ENCODE results near the gene CDKN2B-AS1. TPM values are rescaled to one million over a fixed set of nuclear protein-coding genes. Genes with fewer than 3 reads are reported as not detected.
A peak's percentile ranks its signal among the peaks of the same experiment; 100 is the strongest.

Gene CDKN2B-AS1
- total and polyA plus RNA-seq, 2 of the 13 experiments (the other 11 are each of a cell fraction or from before 2014, with no cell fraction given), result 0.64 to 2.3 TPM

DNA sequence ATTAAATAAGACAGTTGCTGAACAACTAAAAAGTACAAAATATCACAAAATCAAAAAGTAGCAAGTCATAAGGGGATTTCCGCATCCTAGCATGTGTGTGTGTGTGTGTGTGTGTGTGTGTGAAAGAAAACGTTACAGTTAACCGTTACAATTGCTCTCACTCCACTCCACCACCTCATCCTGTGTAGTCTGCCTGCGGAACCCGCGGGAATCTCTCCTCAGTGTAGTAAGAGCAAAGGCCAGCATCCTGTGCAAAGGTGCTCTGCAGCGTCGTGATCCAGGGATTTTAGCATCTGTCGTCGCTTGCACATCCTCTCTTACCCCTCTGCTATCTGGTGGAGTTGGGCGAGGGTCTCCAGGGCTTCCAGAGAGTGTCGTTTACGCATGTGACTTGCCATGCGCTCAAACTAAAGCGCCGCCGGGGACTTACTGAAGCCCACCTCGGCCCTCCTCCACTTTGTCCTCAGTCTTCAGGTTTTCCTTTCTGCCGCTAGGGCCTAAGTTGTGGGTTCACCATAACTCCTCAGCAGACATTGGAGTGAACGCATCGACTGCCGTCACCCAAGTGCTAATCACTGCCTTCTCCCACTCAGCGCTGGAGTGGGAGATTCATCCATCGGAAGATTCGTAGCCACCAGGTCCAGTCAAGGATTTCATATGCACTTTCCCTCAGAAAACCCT lies 10.6 kb downstream of the CDKN2B-AS1 start:
- H3K4me1 ChIP-seq (ENCODE audit: insufficient read depth, low read length), result peaks cover 12% of the 10 kb centered on the region
- BruUV-seq (replicated peaks), result no TSS peak
- CTCF ChIA-PET (ENCODE audit: low intra/inter-chr PET ratio, low total read pairs), result no interaction called here
- no peaks in the 10 kb centered on the region for H4K20me1 ChIP-seq (ENCODE audit: insufficient read depth, low read length)
- ATAC-seq (no peak), DNase-seq (ENCODE audit: low spot score) (no peak), FAIRE-seq (no peak)
- 76% methylated on average over 22 of the region's 25 CpGs for WGBS (ENCODE audit: low lambda C conversion rate)
- no peak overlapping the region for H3K4me2 ChIP-seq (ENCODE audit: low read depth, low read length)
- no peaks in the 10 kb centered on the region for H3K79me2 ChIP-seq (ENCODE audit: insufficient read depth, low read length)
- no peak for TF ChIP-seq SIN3A (IDR thresholded peaks at IDR 0.05; ENCODE audit: borderline replicate concordance, low read depth, low read length)
- no peak for TF ChIP-seq KMT2B (CRISPR knock-in tag; IDR thresholded peaks at IDR 0.05)
- H3K36me3 ChIP-seq (replicated peaks in 1 of 2; ENCODE audit: control insufficient read depth in 1 of 2, insufficient read depth in 2 of 2, low read length in 2 of 2), result no peaks in the 10 kb centered on the region
- no peak overlapping the region for H2AFZ ChIP-seq (ENCODE audit: low read length)
- intact Hi-C loops (cut with micrococcal nuclease; ENCODE audit: unreplicated experiment) (loop anchor here (10.0 kb wide), 1 partner anchor 670 kb away; the partner anchor contains the start of gene KLHL9), in situ Hi-C loops (cut with HindIII; ENCODE audit: extremely low pct_ligation_motif_present, low pct_unique_long_range_greater_than_20kb) (loop anchor here (5.0 kb wide), 1 partner anchor 188 kb away; no protein-coding TSS in a partner anchor)
- no peaks in the 10 kb centered on the region for H3K27me3 ChIP-seq (ENCODE audit: control insufficient read depth in 1 of 2, insufficient read depth in 2 of 2, low read length in 2 of 2)
- no peak overlapping the region for H3K27ac ChIP-seq (ENCODE audit: extremely low read length, insufficient read depth, low read length)
- no peak overlapping the region for H3K9ac ChIP-seq (ENCODE audit: insufficient read depth, low read depth, low read length)
- no peak overlapping the region for H3K4me3 ChIP-seq (replicated peaks in 1 of 3; ENCODE audit: insufficient read depth in 1 of 3, low read depth in 2 of 3, low read length in 3 of 3)
- POLR2A ChIA-PET, result no interaction called here
- H3K9me3 ChIP-seq (ENCODE audit: low read length), result no peaks in the 10 kb centered on the region

DNA sequence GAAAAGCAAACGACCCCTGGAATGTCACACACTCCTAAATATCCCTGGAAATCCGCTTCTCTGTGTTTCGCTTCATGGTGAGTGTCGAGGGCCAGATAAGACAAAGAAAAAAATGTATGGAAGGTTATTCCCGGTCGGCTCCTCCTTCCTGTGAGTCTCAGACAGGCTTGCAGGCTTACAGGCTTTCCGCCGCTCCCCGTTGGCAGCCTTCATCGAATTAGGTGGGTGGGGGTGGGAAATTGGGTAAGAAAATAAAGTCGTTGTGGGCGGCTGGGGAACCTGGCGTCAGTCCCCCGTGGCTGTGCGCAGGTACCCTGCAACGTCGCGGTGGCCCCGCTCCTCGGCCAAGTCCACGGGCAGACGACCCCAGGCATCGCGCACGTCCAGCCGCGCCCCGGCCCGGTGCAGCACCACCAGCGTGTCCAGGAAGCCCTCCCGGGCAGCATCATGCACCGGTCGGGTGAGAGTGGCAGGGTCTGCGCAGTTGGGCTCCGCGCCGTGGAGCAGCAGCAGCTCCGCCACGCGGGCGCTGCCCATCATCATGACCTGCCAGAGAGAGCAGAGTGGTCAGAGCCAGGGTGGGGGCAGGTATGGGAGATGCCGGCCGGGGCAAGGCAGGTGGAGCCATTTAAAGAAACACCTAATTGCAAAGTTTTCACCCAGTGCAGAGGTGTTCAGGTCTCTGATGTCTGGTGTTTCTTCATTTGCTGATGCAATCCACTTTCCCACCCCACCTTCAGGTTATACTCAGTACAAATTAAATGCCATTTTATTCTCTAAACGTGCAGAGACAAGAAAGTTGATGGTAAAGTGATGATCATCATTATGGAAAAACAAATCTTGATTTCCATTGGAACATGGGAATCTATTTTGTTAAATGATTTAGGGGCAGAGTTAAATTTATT lies 11.4 kb downstream of the CDKN2B-AS1 start:
- FAIRE-seq, result no peak
- no peak overlapping the region for H3K9ac ChIP-seq (ENCODE audit: insufficient read depth, low read depth, low read length)
- in situ Hi-C loops (cut with HindIII; ENCODE audit: extremely low pct_ligation_motif_present, low pct_unique_long_range_greater_than_20kb) (loop anchor here (5.0 kb wide), 1 partner anchor 189 kb away; no protein-coding TSS in a partner anchor), intact Hi-C loops (cut with micrococcal nuclease; ENCODE audit: unreplicated experiment) (loop anchor here (10.0 kb wide), 1 partner anchor 671 kb away; the partner anchor contains the start of gene KLHL9)
- no peaks in the 10 kb centered on the region for H3K27me3 ChIP-seq (ENCODE audit: control insufficient read depth in 1 of 2, insufficient read depth in 2 of 2, low read length in 2 of 2)
- H2AFZ ChIP-seq (ENCODE audit: low read length), result no peak overlapping the region
- no peaks in the 10 kb centered on the region for H4K20me1 ChIP-seq (ENCODE audit: insufficient read depth, low read length)
- H3K9me3 ChIP-seq (ENCODE audit: low read length), result no peaks in the 10 kb centered on the region
- no peak for ATAC-seq
- H3K4me2 ChIP-seq (ENCODE audit: low read depth, low read length), result no peak overlapping the region
- CTCF ChIA-PET (ENCODE audit: low intra/inter-chr PET ratio, low total read pairs), result interaction anchor here (3.7 kb wide), 1 partner anchor 192 kb away, joined by 70 read pairs; no protein-coding TSS in a partner anchor
- H3K27ac ChIP-seq (ENCODE audit: extremely low read length, insufficient read depth, low read length), result no peak overlapping the region
- TF ChIP-seq TFAP4 (IDR thresholded peaks at IDR 0.05; ENCODE audit: borderline replicate concordance, low read depth), result no peak
- 0 out of 2 replicates have a peak, but pooled peaks have one; percentile 32 for TF ChIP-seq RBFOX2 (IDR thresholded peaks at IDR 0.05; ENCODE audit: low read depth, low read length)
- peaks cover 12% of the 10 kb centered on the region for H3K4me1 ChIP-seq (ENCODE audit: insufficient read depth, low read length)
- POLR2A ChIA-PET, result no interaction called here
- no peaks in the 10 kb centered on the region for H3K36me3 ChIP-seq (replicated peaks in 1 of 2; ENCODE audit: control insufficient read depth in 1 of 2, insufficient read depth in 2 of 2, low read length in 2 of 2)
- H3K4me3 ChIP-seq (replicated peaks in 1 of 3; ENCODE audit: insufficient read depth in 1 of 3, low read depth in 2 of 3, low read length in 3 of 3), result no peak overlapping the region
- H3K79me2 ChIP-seq (ENCODE audit: insufficient read depth, low read length), result no peaks in the 10 kb centered on the region
- DNase-seq (ENCODE audit: low spot score), result no peak
- BruUV-seq (replicated peaks), result no TSS peak
- WGBS (ENCODE audit: low lambda C conversion rate), result 77% methylated on average over 37 of the region's 44 CpGs

Data from HepG2 (cell line).